OCI-LY1 (cell line): ENCODE measurements around the gene AGBL1.

Experiments used
- CTCF ChIP-seq: fragments of 200-600 bp; sonication (generic), shearing (Covaris generic); IDR thresholded peaks from 2 replicates; pipeline ENCODE4 v1.5.1; 2017; ENCODE audit warnings: mild to moderate bottlenecking, antibody characterized with exemption, low read length, moderate library complexity, mixed read lengths
- EZH2 ChIP-seq: fragments of 200-600 bp; sonication (generic), shearing (Covaris generic); IDR thresholded peaks from 2 replicates; pipeline ENCODE4 v1.8.0; 2017; ENCODE audit warnings: borderline replicate concordance, mixed run types, mild to moderate bottlenecking, antibody characterized with exemption, low read length, moderate library complexity, mixed read lengths

DNA sequence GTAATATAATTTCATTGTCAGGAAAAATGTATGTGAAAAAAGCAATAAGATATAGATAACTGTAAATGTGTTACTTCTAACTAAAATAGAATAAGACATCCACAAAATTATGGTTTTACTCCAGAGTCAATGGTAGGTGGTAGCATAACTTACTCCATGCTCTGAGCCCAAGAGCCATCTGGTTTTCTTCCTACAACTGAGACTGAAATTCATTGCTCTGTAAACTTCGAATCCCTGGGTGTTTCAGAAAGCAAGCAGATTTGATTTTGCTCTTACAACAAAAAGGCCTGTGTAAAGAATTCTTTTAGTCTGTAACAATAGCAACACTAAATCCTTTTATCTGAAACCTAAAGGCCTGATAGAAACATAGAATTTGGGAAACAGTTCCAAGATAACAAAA lies 805.9 kb downstream of the AGBL1 start:
- TF ChIP-seq CTCF (no peak), EZH2 (no peak)
